H54 (cell line): ENCODE results near the gene NTF4.
A peak's percentile ranks its signal among the peaks of the same experiment; 100 is the strongest.
"Not testable (repeated sequence)": the region's sequence is repeated elsewhere in the genome, so short reads cannot be mapped to it uniquely, and the experiment has no call there.

Source experiments
- DNase-seq: peaks from one replicate; pipeline ENCODE4 v3.0.0; 2011; ENCODE audit warnings: low spot score, mixed read lengths; ENCODE audit not compliant: insufficient read length
- FAIRE-seq: peaks from 3 replicates; lab custom pipeline; 2011; peaks lifted over from hg19 to GRCh38; lab: Jason Lieb, UNC
- POLR2A ChIP-seq: IDR thresholded peaks from 2 replicates; pipeline ENCODE4 v1.6.1; 2011; ENCODE audit warnings: low read depth, mild to moderate bottlenecking, low read length

The NTF4 gene

DNA sequence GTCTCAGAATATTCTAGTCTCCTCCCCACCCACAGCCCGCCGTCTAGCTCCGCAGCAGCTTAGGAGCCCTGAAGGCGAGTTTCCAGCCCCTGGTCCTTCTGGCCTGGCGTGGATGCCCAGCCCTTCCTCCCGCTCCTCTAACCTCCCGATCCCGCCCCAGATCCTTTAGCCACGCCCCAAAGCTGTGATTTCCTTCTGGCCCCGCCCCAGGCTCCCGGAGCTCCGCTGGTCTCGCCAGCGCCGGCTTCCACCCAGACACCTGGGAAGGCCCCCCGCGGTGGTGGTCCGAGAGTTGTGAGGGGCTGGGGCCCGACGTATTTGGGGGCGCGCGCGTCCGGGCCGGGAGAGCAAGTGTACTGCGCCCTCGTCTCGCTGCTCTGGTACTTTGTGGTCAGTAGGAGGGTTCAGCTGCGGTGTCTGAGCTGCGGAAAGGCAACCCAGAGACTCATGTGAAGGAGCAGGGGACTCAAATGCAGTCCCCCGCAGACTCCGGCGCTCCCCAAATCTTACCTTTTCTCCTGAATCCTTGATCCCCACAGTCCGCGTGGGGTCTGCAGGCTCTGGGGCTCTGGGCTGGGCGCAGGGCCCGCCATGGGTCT is 6.9 kb downstream of the NTF4 start, which contains the start of gene CGB7:
TSS of gene CGB7 (minus strand) at position 114 of the 599 bp plus-strand sequence. CDS start 2,374 bp downstream, outside the sequence.
- DNase-seq (peak; percentile 70), FAIRE-seq (no peak)
- 0 out of 2 replicates have a peak, but pooled peaks have one; percentile 27 for TF ChIP-seq POLR2A

- not testable (repeated sequence) for DNase-seq, FAIRE-seq
These were observed 7.6 kb downstream of the NTF4 start for GRCh38 chr19:49056902-49057596.

DNA sequence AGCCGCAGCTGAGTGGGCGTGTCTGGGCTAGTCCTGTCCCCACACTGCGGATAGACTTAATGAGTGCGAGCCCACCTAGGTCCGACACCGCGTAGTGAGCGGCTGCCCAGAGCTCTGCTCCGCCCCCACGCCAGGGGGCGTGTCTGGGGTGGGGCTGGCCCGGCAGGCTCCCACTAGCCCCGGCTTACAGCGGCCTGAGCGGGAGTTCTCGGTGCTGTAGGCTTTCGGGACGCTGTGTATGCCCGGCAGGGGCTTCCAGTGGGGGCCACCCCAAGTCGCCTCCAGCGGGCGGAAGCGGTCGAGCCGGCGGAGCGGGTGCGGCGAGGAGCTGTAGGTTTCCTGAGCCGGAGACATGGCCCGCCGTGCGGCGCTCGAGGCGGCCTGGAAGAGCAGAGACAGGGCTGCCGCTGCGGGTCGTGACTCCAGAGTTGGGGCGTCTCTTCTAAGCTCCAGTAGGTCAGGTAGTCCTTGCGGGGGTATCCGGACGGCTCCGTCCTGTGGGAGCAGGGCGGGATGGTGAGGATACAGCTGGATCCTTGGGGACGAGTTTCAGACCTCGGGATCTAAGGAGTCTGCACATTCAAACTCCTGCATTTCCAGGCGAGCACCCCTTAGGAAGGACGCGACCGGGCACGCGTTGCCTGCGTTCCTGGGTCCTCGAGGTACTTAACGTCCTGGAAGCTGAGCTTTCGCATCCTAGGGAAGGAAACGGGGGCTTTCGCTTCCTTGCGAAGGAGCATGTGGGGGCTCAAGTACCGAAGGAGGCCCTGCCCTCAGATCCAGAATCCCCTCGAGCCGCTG is 8.3 kb downstream of the NTF4 start:
- peak; percentile 61 for TF ChIP-seq POLR2A
- FAIRE-seq, result no peak

DNA sequence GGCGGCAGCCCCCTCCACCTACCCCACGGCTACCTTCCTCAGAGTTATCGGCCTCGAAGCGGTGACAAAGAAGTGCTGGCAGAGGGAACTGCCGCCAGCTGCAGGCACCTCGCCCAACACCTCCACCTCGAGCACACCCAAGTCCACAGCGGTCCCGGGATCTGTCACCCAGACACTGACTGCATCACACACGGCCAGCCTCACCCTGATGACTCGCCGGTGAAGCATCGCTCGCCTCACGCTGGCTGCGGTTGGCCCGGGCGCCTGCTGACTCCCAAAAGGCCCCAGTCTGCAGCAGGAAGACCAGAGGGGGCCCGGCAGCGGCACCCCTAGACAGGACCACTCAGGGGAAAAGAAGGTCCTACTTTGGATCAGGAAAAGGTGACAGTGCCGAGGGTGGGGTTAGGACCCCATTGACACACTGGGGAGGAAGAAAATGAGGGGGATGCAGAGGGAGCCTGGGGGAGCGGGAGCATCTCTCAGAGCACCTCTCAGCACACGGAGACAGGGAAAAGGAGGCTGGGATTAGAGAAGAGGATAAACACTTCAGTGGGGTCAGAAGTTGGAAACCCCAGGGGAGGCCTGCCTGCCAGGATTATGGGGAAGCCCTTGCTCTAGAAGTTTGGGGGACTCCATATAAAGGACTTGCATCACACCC is 14.1 kb downstream of the NTF4 start:
- peak; percentile 62 for FAIRE-seq

More for the DNA sequence above, 8.3 kb downstream of the NTF4 start:
- DNase-seq, result no peak

GRCh38 chr19:49049834-49050233 is 14.8 kb downstream of the NTF4 start:
- not testable (repeated sequence) for DNase-seq, FAIRE-seq

More for the DNA sequence above, 14.1 kb downstream of the NTF4 start:
- DNase-seq, result not testable (repeated sequence)

GRCh38 chr19:49049011-49049410 is 15.6 kb downstream of the NTF4 start, which contains the start of gene CGB8:
CGB8 (minus strand) TSS chr19:49049111; CDS start chr19:49048739, 372 bp downstream.
- not testable (repeated sequence) for FAIRE-seq

GRCh38 chr19:49043548-49043947 is 21.1 kb downstream of the NTF4 start, which contains the start of gene CGB5:
CGB5 (plus strand) TSS chr19:49043848; CDS start chr19:49044210, 362 bp downstream.
- not testable (repeated sequence) for DNase-seq, FAIRE-seq

More at GRCh38 chr19:49049011-49049410, 15.6 kb downstream of the NTF4 start, which contains the start of gene CGB8:
- not testable (repeated sequence) for DNase-seq

- not testable (repeated sequence) for FAIRE-seq, DNase-seq
These were observed 22.0 kb downstream of the NTF4 start for GRCh38 chr19:49042666-49043065.

DNA sequence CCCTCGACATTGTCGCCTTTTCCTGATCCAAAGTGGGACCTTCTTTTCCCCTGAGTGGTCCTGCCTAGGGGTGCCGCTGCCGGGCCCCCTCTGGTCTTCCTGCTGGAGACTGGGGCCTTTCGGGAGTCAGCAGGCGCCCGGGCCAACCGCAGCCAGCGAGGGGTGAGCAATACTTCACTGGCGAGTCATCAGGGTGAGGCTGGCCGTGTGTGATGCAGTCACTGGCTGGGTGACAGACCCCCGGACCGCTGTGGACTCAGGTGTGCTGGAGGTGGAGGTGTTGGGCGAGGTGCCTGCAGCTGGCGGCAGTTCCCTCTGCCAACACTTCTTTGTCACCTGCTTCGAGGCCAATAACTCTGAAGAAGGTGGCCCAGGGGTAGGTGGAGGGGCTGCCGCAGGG is 22.4 kb downstream of the NTF4 start:
- no peak for TF ChIP-seq POLR2A
- FAIRE-seq, result no peak
- no peak for DNase-seq

GRCh38 chr19:49039736-49040135 is 24.9 kb downstream of the NTF4 start:
- DNase-seq, FAIRE-seq: not testable (repeated sequence)

- not testable (repeated sequence) for DNase-seq, FAIRE-seq
These were observed 25.9 kb downstream of the NTF4 start for GRCh38 chr19:49038557-49039276.

- DNase-seq, FAIRE-seq: not testable (repeated sequence)
These were observed 26.5 kb downstream of the NTF4 start for GRCh38 chr19:49038111-49038510.

GRCh38 chr19:49036815-49037214 is 27.8 kb downstream of the NTF4 start, which contains the start of gene CGB1:
CGB1 (minus strand) TSS chr19:49036895; CDS start chr19:49036711, 184 bp downstream.
- not testable (repeated sequence) for FAIRE-seq, DNase-seq

- FAIRE-seq, DNase-seq: not testable (repeated sequence)
These were observed 32.8 kb downstream of the NTF4 start, which contains the start of gene CGB2 for GRCh38 chr19:49031642-49032301. CGB2 (plus strand) TSS chr19:49031890; CDS start chr19:49032096, 206 bp downstream.

GRCh38 chr19:49030323-49030722 is 34.3 kb downstream of the NTF4 start:
- FAIRE-seq, DNase-seq: not testable (repeated sequence)

DNA sequence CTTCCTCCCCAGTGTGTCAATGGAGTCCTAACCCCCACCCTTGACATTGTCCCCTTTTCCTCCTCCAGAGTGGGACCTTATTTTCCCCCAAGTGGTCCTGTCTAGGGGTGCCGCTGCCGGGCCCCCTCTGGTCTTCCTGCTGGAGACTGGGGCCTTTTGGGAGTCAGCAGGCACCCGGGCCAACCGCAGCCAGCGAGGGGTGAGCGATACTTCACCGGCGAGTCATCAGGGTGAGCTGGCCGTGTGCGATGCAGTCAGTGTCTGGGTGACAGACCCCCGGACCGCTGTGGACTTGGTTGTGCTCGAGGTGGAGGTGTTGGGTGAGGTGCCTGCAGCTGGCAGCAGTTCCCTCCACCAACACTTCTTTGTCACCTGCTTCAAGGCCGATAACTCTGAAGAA is 34.9 kb downstream of the NTF4 start:
- FAIRE-seq, DNase-seq: not testable (repeated sequence)

GRCh38 chr19:49028686-49029085 is 35.9 kb downstream of the NTF4 start:
- FAIRE-seq, DNase-seq: not testable (repeated sequence)
